HG02973 (cell line): Measurements from ENCODE around the gene ANKRD11.
"Not testable (repeated sequence)": the region's sequence is repeated elsewhere in the genome, so short reads cannot be mapped to it uniquely, and the experiment has no call there.

Source experiments
- ATAC-seq: cut with Tn5 transposase; IDR thresholded peaks from one replicate; pipeline ENCODE4 v1.9.1; 2021; ENCODE audit warnings: moderate library complexity; ENCODE audit not compliant: unreplicated experiment

The ANKRD11 gene

GRCh38 chr16:89256651-89257254 lies 233.6 kb downstream of the ANKRD11 start:
- ATAC-seq: no peak

- ATAC-seq: no peak
These were observed 236.6 kb downstream of the ANKRD11 start for GRCh38 chr16:89253548-89254287.

- ATAC-seq: no peak
These were observed 242.0 kb downstream of the ANKRD11 start for GRCh38 chr16:89248196-89248982.

GRCh38 chr16:89247734-89248075 lies 242.7 kb downstream of the ANKRD11 start:
- not testable (repeated sequence) for ATAC-seq

- ATAC-seq: peak; percentile 46
These were observed 243.2 kb downstream of the ANKRD11 start for GRCh38 chr16:89246903-89247733.

GRCh38 chr16:89246383-89246902 lies 243.9 kb downstream of the ANKRD11 start:
- no peak for ATAC-seq

- ATAC-seq: no peak
These were observed 245.6 kb downstream of the ANKRD11 start for GRCh38 chr16:89244754-89245153.

GRCh38 chr16:89244264-89244663 lies 246.1 kb downstream of the ANKRD11 start:
- not testable (repeated sequence) for ATAC-seq

GRCh38 chr16:89243664-89244063 lies 246.7 kb downstream of the ANKRD11 start:
- ATAC-seq: no peak

- no peak for ATAC-seq
These were observed 247.6 kb downstream of the ANKRD11 start for GRCh38 chr16:89242795-89243200.

- no peak for ATAC-seq
These were observed 249.0 kb downstream of the ANKRD11 start for GRCh38 chr16:89241187-89242007.

- no peak for ATAC-seq
These were observed 252.6 kb downstream of the ANKRD11 start for GRCh38 chr16:89237733-89238132.

- ATAC-seq: no peak
These were observed 256.5 kb downstream of the ANKRD11 start for GRCh38 chr16:89233678-89234490.

GRCh38 chr16:89232107-89232506 lies 258.3 kb downstream of the ANKRD11 start:
- no peak for ATAC-seq

GRCh38 chr16:89230255-89230654 lies 260.1 kb downstream of the ANKRD11 start:
- ATAC-seq: no peak

GRCh38 chr16:89224665-89225064 lies 265.7 kb downstream of the ANKRD11 start:
- ATAC-seq: no peak

GRCh38 chr16:89222931-89223330 lies 267.4 kb downstream of the ANKRD11 start:
- no peak for ATAC-seq

GRCh38 chr16:89221604-89222003 lies 268.8 kb downstream of the ANKRD11 start:
- no peak for ATAC-seq

GRCh38 chr16:89219365-89219764 lies 271.0 kb downstream of the ANKRD11 start:
- no peak for ATAC-seq
